ENCODE measurements around the gene LAMA2.

DNA sequence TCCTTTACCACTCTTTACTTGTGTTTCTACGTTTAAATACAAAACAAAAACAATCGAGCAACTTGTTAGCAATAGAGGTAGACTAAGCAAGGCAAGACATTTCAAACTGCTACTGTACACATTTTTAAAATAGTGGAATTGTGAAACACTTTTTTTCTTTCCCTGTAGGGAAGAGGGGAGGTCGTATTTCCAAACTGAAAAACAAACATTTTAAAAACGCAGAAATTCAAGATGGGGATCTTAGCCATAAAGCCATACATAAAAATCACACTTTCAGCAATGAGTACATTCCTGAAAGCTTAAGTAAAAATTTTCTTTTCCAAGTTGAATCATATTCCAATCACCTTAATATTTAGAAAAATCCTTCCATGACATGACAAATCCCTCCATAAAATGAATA lies 267.6 kb downstream of the LAMA2 start:
- TF ChIP-seq, protein P1, sequence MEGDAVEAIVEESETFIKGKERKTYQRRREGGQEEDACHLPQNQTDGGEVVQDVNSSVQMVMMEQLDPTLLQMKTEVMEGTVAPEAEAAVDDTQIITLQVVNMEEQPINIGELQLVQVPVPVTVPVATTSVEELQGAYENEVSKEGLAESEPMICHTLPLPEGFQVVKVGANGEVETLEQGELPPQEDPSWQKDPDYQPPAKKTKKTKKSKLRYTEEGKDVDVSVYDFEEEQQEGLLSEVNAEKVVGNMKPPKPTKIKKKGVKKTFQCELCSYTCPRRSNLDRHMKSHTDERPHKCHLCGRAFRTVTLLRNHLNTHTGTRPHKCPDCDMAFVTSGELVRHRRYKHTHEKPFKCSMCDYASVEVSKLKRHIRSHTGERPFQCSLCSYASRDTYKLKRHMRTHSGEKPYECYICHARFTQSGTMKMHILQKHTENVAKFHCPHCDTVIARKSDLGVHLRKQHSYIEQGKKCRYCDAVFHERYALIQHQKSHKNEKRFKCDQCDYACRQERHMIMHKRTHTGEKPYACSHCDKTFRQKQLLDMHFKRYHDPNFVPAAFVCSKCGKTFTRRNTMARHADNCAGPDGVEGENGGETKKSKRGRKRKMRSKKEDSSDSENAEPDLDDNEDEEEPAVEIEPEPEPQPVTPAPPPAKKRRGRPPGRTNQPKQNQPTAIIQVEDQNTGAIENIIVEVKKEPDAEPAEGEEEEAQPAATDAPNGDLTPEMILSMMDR (IDR thresholded peaks at IDR 0.05), result no peak
- no peak for TF ChIP-seq POLR2A (IDR thresholded peaks at IDR 0.05)
